Epidermal melanocyte (primary cell): Measurements from ENCODE around the gene SKP1.

Experiments
- DNase-seq: peaks from one replicate; pipeline ENCODE4 v3.0.0; 2011; ENCODE audit warnings: low spot score; ENCODE audit not compliant: insufficient read length

SKP1 gene

GRCh38 chr5:134130239-134130945 lies 46.4 kb downstream of the SKP1 start:
- no peak for DNase-seq

DNA sequence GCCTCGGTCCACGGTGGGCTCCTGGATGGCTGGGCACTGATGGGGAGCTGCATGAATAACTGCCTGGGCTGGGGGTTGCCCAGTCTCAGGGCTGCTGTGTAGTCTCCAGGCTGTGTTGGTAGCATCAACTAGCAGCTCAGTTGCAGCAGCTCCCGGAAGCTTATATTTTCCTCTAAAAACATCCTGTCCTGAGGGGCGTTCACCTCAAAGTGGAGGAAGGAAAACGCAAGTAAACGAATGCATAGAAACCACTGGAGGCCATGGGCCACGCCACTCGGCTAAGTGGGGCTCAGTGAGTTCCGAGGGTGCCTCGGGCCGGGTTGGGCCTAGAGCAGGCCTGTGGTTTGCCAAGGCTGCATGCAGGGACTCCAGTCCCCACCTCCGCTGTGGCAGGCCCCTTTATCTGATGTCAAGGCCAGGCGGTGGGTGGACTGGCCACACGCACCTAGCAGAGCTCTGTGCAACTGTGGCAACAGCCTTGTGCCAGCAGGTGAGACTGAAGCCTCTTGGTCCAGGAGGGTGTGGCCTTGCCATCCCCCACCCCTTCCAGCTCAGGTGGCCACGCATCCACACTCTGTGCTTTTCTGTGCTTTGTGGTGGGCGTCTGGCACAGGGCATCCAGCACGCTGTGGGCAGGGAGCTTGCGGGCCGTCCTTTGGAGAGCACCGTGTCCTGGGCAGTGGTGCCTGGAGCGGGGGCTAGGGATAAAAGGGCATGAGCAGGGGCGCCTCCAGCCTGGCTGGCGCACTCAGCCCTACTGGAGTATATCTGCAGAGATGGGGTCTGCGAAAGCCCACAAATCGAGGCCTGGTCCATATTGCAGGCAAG lies 47.1 kb downstream of the SKP1 start:
- no peak for DNase-seq

DNA sequence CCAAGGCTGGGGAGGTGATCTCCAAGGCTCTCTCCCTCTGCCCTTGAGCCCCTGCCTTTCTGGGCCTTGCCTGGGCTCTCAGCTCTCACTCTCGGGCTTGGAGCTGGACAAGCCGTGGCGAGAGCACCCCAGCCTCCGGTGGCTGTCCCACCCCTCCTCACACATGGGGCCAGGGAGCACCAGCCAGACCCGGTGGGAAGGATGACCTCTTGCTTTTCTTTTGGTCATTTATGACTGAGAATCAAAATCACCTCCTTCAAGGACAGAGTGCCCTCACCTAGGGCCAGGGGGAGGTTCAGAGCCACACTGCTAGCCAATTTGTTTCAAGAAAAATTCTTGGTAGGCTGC lies 48.1 kb downstream of the SKP1 start:
- no peak for DNase-seq

DNA sequence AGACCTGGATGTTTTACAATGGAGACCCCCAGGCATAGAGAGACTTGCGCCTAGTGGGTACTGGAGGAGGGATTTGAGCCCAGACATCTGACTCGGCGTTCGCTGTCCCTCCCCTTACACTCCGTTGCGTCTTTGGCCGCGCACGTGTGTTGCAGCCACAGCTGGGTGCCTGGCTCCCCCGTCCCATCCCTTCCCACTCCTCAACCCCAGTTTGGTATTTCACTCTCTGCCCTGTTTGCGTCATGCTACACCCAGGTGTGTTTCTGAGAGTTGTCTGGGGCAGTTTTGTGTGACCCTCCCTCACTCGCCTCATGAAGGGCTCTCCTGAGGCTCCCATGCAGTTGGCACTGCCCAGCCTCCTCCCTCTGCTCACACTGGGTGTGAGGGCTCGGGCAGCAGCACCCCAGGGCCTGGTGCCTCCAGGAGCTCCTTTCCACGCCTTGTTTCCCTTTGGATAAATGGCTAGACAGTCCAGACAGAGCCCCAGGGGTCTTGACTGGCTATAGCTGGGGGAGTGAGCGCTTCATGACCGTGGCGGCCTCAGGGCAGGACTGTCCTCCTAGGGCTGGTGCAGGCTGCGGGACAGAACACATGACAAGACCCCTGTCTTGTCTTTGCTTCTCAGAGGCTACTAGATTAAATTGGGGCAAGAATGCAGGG lies 48.6 kb downstream of the SKP1 start:
- no peak for DNase-seq

DNA sequence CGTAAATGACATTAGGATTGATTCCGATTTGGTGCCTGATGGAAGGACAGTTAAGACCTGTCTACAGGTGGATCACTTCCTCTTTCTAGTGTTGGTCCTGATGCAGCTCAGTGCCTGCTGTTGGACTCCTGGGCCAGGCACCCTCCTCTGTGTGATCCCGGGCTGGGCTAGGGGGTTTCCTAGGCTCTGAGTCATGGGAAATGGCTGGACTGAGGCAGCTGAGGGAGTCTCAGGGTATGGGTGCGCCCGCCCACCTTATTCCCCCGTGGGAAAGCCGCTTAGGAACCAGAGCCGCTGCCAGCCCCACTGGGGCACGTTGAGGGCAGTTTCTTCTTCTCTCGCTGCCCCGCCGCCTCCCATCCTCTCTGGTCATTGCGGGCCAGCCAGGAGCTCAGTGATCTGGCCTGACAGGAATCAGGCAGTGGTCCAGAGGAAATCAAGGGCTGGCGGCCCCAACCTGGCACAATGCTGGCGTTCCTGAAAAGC lies 49.3 kb downstream of the SKP1 start:
- DNase-seq, result no peak

GRCh38 chr5:134125039-134126015 lies 51.4 kb downstream of the SKP1 start:
- no peak for DNase-seq

DNA sequence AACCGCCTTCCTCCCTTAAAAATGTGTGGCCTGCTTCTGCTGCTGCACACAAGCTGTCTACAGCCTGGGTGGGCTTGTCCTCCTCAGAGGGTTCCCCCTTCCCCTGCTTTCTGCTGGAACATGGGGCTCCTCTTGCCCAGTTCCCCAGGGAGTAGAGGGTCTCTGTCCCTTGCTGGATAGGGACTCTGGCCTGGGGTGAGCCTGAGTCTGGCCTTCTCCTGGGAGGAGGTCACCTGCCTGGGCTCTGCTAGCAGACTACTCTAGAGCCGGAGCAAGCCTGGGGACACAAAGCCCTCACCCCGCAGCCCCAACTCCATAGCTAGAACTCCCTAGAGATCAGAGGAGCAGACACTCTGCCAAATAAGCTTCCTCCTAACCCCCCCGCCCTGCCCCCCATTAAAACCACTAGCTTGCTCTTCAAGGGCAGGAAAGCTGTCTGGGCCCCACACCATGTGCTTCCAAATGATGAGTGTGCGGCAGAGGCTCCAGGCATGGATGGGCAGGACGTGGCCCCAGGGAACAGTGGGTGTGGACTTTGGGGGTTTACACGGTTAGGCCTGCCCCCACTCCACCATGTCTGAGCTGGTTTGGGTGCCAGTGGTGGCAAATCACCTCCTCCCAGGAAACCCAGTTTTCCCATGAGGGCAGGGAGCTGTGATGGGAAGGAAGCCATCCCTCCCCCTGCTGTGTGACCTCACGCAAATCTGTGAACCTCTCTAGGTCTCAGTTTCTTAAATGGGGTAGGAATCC lies 52.3 kb downstream of the SKP1 start:
- DNase-seq, result no peak

DNA sequence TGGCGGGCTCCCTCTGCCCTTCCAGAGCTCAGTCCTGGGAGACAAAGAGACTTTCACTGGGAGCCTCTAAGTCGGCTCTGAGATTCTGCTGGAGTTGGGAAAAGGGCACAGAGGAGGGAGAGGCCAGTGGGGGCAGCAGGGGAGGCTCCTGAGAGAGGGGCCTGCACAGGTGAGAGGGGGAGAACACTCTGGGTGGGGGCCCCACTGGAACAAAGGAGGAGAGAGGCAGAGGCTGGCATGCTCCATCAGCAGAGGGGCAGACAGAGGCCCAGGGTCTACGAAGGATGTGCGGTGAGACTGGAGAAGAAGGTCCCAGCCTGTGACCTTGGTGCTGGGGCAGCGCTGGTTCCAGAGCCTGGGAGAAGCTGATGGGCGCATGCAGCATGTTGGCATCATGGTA lies 53.4 kb downstream of the SKP1 start:
- DNase-seq, result no peak

GRCh38 chr5:134122530-134122929 lies 54.2 kb downstream of the SKP1 start:
- DNase-seq, result no peak

DNA sequence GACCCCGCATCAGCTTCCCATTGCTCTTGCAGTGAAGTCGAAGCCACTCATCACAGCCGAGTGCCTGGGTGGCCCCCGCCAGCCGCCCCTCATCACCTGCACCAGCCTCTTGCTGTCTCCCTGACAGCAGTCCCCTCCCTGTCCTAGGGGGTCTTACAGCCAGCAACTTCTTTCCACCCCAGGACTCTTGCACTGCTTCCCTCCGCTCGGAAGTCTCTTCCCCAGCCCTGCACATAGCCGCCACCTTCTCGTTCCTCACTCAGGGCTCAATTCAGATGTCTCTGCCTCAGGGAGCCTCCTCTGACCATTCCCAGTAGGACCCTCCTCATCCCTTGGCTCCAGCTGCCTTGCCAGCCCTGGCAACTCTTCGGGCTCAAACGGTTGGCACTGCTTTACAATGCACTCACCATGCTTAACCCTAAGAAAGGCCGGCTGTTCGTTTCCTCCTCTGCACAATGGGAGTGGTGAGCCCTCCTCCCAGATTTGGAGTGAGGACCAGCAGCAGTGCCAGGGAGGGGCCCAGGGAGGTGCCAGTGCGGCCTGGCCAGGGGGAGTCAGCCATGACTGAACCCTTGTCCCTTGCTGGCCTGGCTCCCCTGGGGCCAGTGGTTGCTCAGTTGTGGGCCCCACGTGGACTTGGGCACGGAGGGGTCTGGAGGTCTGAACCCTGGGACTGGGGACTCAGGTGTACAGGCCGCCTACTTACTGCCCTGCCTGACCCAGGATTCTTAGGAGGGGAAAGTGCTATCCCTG lies 56.2 kb downstream of the SKP1 start:
- no peak for DNase-seq

GRCh38 chr5:134119720-134120119 lies 57.0 kb downstream of the SKP1 start:
- no peak for DNase-seq

DNA sequence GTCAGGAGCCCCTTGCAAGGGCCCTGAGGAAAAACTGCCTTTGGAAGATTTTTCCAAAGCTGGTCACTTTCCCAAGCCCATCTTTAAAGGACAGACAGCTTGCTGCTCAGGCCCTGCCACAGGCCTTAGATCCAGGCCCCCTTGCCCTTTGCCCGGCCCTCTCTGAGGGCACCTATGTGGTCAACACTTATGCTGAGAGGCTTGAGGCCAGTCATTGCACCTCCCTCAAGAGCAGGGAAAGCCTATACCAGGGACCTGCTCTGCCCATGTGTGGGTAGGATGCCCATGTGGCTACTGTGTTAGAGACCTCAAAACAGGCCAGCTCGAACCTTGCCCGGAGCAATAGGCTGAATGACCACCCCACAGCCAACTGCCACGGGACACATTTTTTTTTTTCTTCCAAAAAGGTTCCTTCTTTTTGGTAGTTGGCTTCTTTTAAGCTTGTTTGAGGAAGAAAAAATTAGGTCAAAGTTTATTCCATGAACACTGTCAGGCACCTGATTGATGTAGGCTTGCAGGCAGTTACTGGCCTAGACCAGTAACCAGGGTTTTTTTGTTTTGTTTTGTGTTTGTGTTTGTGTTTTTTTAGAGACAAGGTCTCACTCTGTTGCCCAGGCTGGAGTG lies 58.4 kb downstream of the SKP1 start:
- DNase-seq, result no peak

- DNase-seq, result no peak
Observed at GRCh38 chr5:134116789-134117761, 59.7 kb downstream of the SKP1 start.

GRCh38 chr5:134116286-134116685 lies 60.5 kb downstream of the SKP1 start:
- no peak for DNase-seq

GRCh38 chr5:134115806-134116175 lies 61.0 kb downstream of the SKP1 start:
- no peak for DNase-seq

- no peak for DNase-seq
Observed at GRCh38 chr5:134114886-134115805, 61.6 kb downstream of the SKP1 start.
